ENCODE results near the gene RAD51B. TPM values are rescaled to one million over a fixed set of nuclear protein-coding genes. Genes with fewer than 3 reads are reported as not detected.

RAD51B gene
- total and polyA plus RNA-seq, 9 of the 15 experiments (the other 6 are each of a cell fraction or from before 2014, with no cell fraction given), result 8.5 to 17.3 (median 11.3) TPM

GRCh38 chr14:68762953-68763764 lies 943.6 kb downstream of the RAD51B start (continued):
- TF ChIP-seq RUNX1 (IDR thresholded peaks at IDR 0.05; ENCODE audit: low read depth) (no peak), RBM22 (IDR thresholded peaks at IDR 0.05; ENCODE audit: low read depth, low read length, poor library complexity, severe bottlenecking) (no peak), NR2C2 (CRISPR knock-in tag; IDR thresholded peaks at IDR 0.05) (no peak), NR2C2 (tag; IDR thresholded peaks at IDR 0.05) (peak; percentile 40), HDAC1 (IDR thresholded peaks at IDR 0.05) (peak in 1 of 2 experiments; percentile 69; a peak in 2 of 4 replicates), HMBOX1 (IDR thresholded peaks at IDR 0.05) (peak; percentile 58), REST (IDR thresholded peaks at IDR 0.05; ENCODE audit: borderline replicate concordance) (peak; percentile 11; the same call in 1 of the 2 replicates), REST (CRISPR knock-in tag; IDR thresholded peaks at IDR 0.05; ENCODE audit: low read depth) (no peak), POLR3G (IDR thresholded peaks at IDR 0.05; ENCODE audit: extremely low read depth, insufficient read length, insufficient replicate concordance) (no peak), GATAD2B (IDR thresholded peaks at IDR 0.05; ENCODE audit: borderline replicate concordance) (peak; percentile 45; the same call in 1 of the 2 replicates)
- TF ChIP-seq, protein P1, sequence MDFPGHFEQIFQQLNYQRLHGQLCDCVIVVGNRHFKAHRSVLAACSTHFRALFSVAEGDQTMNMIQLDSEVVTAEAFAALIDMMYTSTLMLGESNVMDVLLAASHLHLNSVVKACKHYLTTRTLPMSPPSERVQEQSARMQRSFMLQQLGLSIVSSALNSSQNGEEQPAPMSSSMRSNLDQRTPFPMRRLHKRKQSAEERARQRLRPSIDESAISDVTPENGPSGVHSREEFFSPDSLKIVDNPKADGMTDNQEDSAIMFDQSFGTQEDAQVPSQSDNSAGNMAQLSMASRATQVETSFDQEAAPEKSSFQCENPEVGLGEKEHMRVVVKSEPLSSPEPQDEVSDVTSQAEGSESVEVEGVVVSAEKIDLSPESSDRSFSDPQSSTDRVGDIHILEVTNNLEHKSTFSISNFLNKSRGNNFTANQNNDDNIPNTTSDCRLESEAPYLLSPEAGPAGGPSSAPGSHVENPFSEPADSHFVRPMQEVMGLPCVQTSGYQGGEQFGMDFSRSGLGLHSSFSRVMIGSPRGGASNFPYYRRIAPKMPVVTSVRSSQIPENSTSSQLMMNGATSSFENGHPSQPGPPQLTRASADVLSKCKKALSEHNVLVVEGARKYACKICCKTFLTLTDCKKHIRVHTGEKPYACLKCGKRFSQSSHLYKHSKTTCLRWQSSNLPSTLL (IDR thresholded peaks at IDR 0.05), result peak; percentile 62; the same call in 1 of the 2 replicates
- TF ChIP-seq, protein P2, sequence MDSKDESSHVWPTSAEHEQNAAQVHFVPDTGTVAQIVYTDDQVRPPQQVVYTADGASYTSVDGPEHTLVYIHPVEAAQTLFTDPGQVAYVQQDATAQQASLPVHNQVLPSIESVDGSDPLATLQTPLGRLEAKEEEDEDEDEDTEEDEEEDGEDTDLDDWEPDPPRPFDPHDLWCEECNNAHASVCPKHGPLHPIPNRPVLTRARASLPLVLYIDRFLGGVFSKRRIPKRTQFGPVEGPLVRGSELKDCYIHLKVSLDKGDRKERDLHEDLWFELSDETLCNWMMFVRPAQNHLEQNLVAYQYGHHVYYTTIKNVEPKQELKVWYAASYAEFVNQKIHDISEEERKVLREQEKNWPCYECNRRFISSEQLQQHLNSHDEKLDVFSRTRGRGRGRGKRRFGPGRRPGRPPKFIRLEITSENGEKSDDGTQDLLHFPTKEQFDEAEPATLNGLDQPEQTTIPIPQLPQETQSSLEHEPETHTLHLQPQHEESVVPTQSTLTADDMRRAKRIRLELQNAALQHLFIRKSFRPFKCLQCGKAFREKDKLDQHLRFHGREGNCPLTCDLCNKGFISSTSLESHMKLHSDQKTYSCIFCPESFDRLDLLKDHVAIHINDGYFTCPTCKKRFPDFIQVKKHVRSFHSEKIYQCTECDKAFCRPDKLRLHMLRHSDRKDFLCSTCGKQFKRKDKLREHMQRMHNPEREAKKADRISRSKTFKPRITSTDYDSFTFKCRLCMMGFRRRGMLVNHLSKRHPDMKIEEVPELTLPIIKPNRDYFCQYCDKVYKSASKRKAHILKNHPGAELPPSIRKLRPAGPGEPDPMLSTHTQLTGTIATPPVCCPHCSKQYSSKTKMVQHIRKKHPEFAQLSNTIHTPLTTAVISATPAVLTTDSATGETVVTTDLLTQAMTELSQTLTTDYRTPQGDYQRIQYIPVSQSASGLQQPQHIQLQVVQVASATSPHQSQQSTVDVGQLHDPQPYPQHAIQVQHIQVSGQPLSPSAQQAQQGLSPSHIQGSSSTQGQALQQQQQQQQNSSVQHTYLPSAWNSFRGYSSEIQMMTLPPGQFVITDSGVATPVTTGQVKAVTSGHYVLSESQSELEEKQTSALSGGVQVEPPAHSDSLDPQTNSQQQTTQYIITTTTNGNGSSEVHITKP (IDR thresholded peaks at IDR 0.05; ENCODE audit: partially characterized antibody), result peak; percentile 52

Data from K562 (cell line).